ENCODE results near the gene LRRC1. TPM values are rescaled to one million over a fixed set of nuclear protein-coding genes. Genes with fewer than 3 reads are reported as not detected.

Gene LRRC1
- total and polyA plus RNA-seq, 8 donors = 5.2 to 11.6 (median 7.6) TPM

DNA sequence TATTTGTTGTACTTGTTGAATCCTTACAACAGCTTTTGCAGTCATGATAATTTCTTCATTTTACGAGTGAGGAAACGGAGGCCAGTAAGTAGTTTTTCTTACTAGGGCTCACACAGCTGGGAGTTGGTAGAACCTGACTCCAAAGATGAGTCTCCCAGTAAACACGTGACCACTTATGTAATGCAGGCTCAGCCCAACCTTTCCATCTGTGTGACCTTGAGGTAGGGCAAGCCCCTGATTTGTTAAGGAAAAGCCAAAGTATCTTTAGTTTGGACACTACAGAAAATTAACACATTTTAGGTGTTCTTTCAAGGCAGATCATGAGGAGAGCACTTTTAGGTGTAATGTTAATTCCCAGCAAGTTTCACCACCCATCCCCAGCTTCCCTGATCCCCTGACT is 111.3 kb downstream of the LRRC1 start:
- FAIRE-seq (no peak), ATAC-seq (no peak), DNase-seq (no peak)
- TF ChIP-seq, protein P1, sequence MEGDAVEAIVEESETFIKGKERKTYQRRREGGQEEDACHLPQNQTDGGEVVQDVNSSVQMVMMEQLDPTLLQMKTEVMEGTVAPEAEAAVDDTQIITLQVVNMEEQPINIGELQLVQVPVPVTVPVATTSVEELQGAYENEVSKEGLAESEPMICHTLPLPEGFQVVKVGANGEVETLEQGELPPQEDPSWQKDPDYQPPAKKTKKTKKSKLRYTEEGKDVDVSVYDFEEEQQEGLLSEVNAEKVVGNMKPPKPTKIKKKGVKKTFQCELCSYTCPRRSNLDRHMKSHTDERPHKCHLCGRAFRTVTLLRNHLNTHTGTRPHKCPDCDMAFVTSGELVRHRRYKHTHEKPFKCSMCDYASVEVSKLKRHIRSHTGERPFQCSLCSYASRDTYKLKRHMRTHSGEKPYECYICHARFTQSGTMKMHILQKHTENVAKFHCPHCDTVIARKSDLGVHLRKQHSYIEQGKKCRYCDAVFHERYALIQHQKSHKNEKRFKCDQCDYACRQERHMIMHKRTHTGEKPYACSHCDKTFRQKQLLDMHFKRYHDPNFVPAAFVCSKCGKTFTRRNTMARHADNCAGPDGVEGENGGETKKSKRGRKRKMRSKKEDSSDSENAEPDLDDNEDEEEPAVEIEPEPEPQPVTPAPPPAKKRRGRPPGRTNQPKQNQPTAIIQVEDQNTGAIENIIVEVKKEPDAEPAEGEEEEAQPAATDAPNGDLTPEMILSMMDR (IDR thresholded peaks at IDR 0.05) = no peak
- H3K36me3 ChIP-seq = peaks cover 0 to 11% (median 0%) of the 10 kb centered on the region in 3 donors
- H3K4me1 ChIP-seq = peaks cover 0 to 3% (median 0%) of the 10 kb centered on the region in 3 donors
- intact Hi-C loops (cut with DNase I) = no loop called here
- no peaks in the 10 kb centered on the region for H3K27me3 ChIP-seq
- H3K27ac ChIP-seq = no peak overlapping the region
- WGBS, 2 donors = 78 to 83% methylated on average over 3 of the region's 3 CpGs
- no peak overlapping the region for H3K4me3 ChIP-seq
- H3K9me3 ChIP-seq = no peaks in the 10 kb centered on the region

DNA sequence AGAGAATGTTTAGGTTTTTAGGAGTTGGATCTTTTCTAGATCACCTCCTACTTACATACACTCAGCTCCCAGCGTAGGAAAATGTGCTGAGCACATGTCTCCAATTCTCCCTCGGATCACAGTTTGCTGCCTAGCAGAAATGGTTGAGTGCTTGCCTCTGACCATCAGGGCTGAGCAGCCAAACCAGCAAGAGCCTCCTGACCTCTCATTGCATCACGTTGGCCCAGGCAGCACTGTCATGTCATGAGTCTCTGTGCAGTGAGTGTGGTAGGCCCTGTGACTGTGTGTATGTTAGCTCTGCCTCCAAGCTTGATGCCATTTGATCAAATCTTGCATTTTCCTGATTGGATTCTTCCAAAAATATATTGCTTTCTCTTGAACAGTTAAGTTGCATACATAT is 112.0 kb downstream of the LRRC1 start:
- peak in 2 of 4 donors; percentile 21 to 55 for ATAC-seq
- intact Hi-C loops (cut with DNase I) = no loop called here
- H3K4me1 ChIP-seq = peaks cover 0 to 3% (median 0%) of the 10 kb centered on the region in 3 donors
- FAIRE-seq = no peak
- TF ChIP-seq, protein P1 (IDR thresholded peaks at IDR 0.05) = no peak
- 71 to 81% methylated on average over 3 of the region's 3 CpGs for WGBS, 2 donors
- H3K27me3 ChIP-seq = no peaks in the 10 kb centered on the region
- H3K27ac ChIP-seq = no peak overlapping the region
- no peak for DNase-seq
- H3K36me3 ChIP-seq = peaks cover 0 to 11% (median 0%) of the 10 kb centered on the region in 3 donors
- no peak overlapping the region for H3K4me3 ChIP-seq
- no peaks in the 10 kb centered on the region for H3K9me3 ChIP-seq

DNA sequence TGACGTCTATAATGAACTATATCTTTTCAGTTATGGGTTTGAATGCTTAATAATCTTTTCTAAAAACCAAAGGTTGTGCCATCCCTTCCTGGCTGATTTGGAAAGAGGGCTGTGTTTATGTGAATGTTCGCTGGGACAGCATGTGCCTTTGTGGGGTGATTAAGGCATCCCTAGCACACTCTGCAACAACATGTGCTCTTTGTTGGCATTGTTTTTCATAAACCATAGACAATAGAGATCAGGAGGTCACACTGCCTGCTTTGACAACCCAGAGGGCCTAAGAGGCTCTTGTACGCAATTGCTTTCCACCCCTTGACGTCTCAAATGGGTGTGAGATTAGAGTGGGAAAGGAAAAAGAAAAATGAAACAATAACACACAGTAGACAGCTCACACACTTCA is 116.0 kb downstream of the LRRC1 start:
- FAIRE-seq (no peak), ATAC-seq (peak in 1 of 4 donors; percentile 11), DNase-seq (no peak)
- H3K4me3 ChIP-seq = no peak overlapping the region
- H3K27me3 ChIP-seq = no peaks in the 10 kb centered on the region
- TF ChIP-seq, protein P1 (IDR thresholded peaks at IDR 0.05) = no peak
- H3K4me1 ChIP-seq = peaks cover 0 to 3% (median 0%) of the 10 kb centered on the region in 3 donors
- 88 to 90% methylated on average over 4 of the region's 4 CpGs for WGBS, 2 donors
- no peaks in the 10 kb centered on the region for H3K9me3 ChIP-seq
- intact Hi-C loops (cut with DNase I) = no loop called here
- peaks cover 0 to 6% (median 0%) of the 10 kb centered on the region in 3 donors for H3K36me3 ChIP-seq
- H3K27ac ChIP-seq = no peak overlapping the region

DNA sequence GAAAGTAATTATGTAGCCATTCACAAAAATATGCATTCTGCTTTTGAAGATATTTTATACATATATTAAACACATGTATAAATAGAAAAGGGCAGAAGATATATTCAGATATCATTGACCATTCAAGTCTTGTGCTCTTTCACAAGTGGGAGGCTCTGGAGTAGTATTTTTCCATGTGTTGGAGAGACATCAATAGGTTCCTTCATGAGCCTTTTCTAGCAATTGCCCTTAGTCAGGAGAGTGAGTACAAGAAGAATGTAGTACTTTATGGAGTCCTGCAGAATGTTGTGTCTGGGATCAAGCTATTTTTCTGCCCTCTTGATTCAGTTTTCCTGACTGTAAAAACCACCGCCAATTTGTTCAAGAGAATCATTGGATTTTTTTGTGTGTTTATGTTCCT is 117.9 kb downstream of the LRRC1 start:
- Histone ChIP-seq H3K27ac (no peak overlapping the region), H3K9me3 (no peaks in the 10 kb centered on the region), H3K4me1 (no peaks in the 10 kb centered on the region), H3K27me3 (no peaks in the 10 kb centered on the region), H3K36me3 (peaks cover 0 to 6% (median 0%) of the 10 kb centered on the region in 3 donors), H3K4me3 (no peak overlapping the region)
- FAIRE-seq (no peak), ATAC-seq (no peak), DNase-seq (no peak)
- 98 to 100% methylated on average over 1 of the region's 1 CpG for WGBS, 2 donors
- TF ChIP-seq, protein P1 (IDR thresholded peaks at IDR 0.05) = no peak
- intact Hi-C loops (cut with DNase I) = no loop called here

DNA sequence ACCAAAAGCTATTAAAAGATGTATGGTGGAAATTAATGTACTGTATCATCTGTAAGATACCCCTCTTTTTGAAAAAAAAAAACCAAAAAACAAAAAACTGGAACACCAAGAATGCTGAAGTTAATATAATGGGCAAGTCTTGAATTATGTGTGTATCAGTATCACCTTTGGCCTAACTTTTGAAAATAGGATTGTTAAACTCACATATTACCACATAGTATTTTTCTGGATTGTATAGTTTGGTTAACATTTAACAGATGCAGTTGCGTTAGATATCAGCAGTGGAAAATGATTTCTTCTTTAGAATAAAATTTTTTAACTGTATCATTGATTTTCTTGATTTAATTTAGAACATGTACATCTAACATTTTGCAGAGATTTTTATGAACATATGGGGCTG is 118.5 kb downstream of the LRRC1 start:
- FAIRE-seq (peak; percentile 90), DNase-seq (no peak), ATAC-seq (no peak)
- H3K4me3 ChIP-seq = no peak overlapping the region
- H3K36me3 ChIP-seq = peaks cover 0 to 6% (median 0%) of the 10 kb centered on the region in 3 donors
- intact Hi-C loops (cut with DNase I) = no loop called here
- no peaks in the 10 kb centered on the region for H3K4me1 ChIP-seq
- no peaks in the 10 kb centered on the region for H3K9me3 ChIP-seq
- H3K27ac ChIP-seq = no peak overlapping the region
- TF ChIP-seq, protein P1 (IDR thresholded peaks at IDR 0.05) = no peak
- no peaks in the 10 kb centered on the region for H3K27me3 ChIP-seq
- 78 to 84% methylated on average over 1 of the region's 1 CpG for WGBS, 2 donors

Data from pancreas (tissue), 10 donors.